HG03442 (cell line): Measurements from ENCODE around the gene SMIM14.
"Not testable (repeated sequence)": the region's sequence is repeated elsewhere in the genome, so short reads cannot be mapped to it uniquely, and the experiment has no call there.

Experiments used
- ATAC-seq: cut with Tn5 transposase; IDR thresholded peaks from one replicate; pipeline ENCODE4 v1.9.1; 2021; ENCODE audit warnings: mild to moderate bottlenecking, moderate library complexity; ENCODE audit not compliant: unreplicated experiment

SMIM14 gene

GRCh38 chr4:39638354-39639239, at the start of gene SMIM14:
Gene SMIM14, minus strand, starts transcription at chr4:39638865. Its CDS starts 33,720 bp downstream, at chr4:39605145.
- ATAC-seq, result peak; percentile 84

- no peak for ATAC-seq
Measured at GRCh38 chr4:39687014-39687413, 48.3 kb upstream of the SMIM14 start.

GRCh38 chr4:39685990-39686389, 47.3 kb upstream of the SMIM14 start:
- no peak for ATAC-seq

GRCh38 chr4:39682138-39682537, 43.5 kb upstream of the SMIM14 start:
- ATAC-seq, result peak; percentile 74

GRCh38 chr4:39681003-39681402, 42.3 kb upstream of the SMIM14 start:
- ATAC-seq, result not testable (repeated sequence)

- ATAC-seq, result not testable (repeated sequence)
Measured at GRCh38 chr4:39675681-39676080, 37.0 kb upstream of the SMIM14 start.

GRCh38 chr4:39670296-39670695, 31.6 kb upstream of the SMIM14 start:
- not testable (repeated sequence) for ATAC-seq

GRCh38 chr4:39668887-39669286, 30.2 kb upstream of the SMIM14 start:
- no peak for ATAC-seq

- no peak for ATAC-seq
Measured at GRCh38 chr4:39667706-39668105, 29.0 kb upstream of the SMIM14 start.

GRCh38 chr4:39664828-39665731, 26.4 kb upstream of the SMIM14 start:
- no peak for ATAC-seq

GRCh38 chr4:39662683-39663082, 24.0 kb upstream of the SMIM14 start:
- ATAC-seq, result no peak

GRCh38 chr4:39660757-39661156, 22.1 kb upstream of the SMIM14 start:
- ATAC-seq, result no peak

GRCh38 chr4:39660045-39660444, 21.4 kb upstream of the SMIM14 start:
- ATAC-seq, result no peak

- ATAC-seq, result no peak
Measured at GRCh38 chr4:39658756-39659155, 20.1 kb upstream of the SMIM14 start.

- ATAC-seq, result peak; percentile 83
Measured at GRCh38 chr4:39657465-39657864, 18.8 kb upstream of the SMIM14 start.

- ATAC-seq, result not testable (repeated sequence)
Measured at GRCh38 chr4:39656638-39657037, 18.0 kb upstream of the SMIM14 start.

GRCh38 chr4:39655876-39656275, 17.2 kb upstream of the SMIM14 start:
- no peak for ATAC-seq

GRCh38 chr4:39655211-39655610, 16.5 kb upstream of the SMIM14 start:
- ATAC-seq, result no peak

GRCh38 chr4:39651586-39651985, 12.9 kb upstream of the SMIM14 start:
- ATAC-seq, result not testable (repeated sequence)

- no peak for ATAC-seq
Measured at GRCh38 chr4:39649639-39650265, 11.1 kb upstream of the SMIM14 start.
